ENCODE data around the gene FAM228A. TPM values are rescaled to one million over a fixed set of nuclear protein-coding genes. Genes with fewer than 3 reads are reported as not detected.

The FAM228A gene
- total RNA-seq, 1 experiment from 2014 or later = not detected

DNA sequence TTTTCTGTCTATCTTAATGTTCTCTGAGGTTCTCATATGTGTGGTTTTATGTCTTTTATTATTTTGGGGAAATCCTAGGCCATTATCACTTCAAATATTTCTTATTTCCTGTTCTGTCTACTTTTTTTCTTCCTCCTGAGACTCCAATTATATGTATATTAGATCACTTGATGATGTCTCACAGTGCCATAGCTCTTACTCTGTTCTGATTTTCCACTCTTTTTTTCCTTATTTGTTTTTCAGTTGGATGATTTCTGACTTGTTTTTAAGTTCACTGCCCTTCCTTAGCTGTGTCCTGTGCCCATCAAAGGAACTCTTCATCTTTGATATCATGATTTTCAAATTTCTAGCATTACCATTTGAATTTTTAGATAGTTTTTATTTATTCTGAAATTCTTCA is 27.5 kb upstream of the FAM228A start:
- H3K79me2 ChIP-seq (ENCODE audit: low read length) = no peaks in the 10 kb centered on the region
- no peaks in the 10 kb centered on the region for H3K9me2 ChIP-seq (replicated peaks; ENCODE audit: low read length)
- DNase-seq = no peak
- H3K4me3 ChIP-seq (ENCODE audit: low read length) = no peak overlapping the region
- TF ChIP-seq EZH2 (IDR thresholded peaks at IDR 0.05; ENCODE audit: low read length, unreplicated experiment) = no peak
- peaks cover 4% of the 10 kb centered on the region; the same call in 1 of the 2 replicates for H3K9me3 ChIP-seq (ENCODE audit: low read length)
- H3K27ac ChIP-seq (ENCODE audit: low read length) = no peak overlapping the region
- H3K27me3 ChIP-seq (ENCODE audit: low read length) = no peaks in the 10 kb centered on the region
- POLR2A ChIA-PET (ENCODE audit: unreplicated experiment) = no interaction called here
- intact Hi-C loops (cut with micrococcal nuclease) = no loop called here
- H3K4me2 ChIP-seq (ENCODE audit: low read length) = no peak overlapping the region
- BruUV-seq (replicated peaks) = no TSS peak
- CTCF ChIA-PET = no interaction called here
- no peaks in the 10 kb centered on the region for H4K20me1 ChIP-seq (ENCODE audit: low read length)
- no peaks in the 10 kb centered on the region for H3K36me3 ChIP-seq (ENCODE audit: low read depth, low read length)
- no peak overlapping the region for H3K9ac ChIP-seq (ENCODE audit: low read length)
- H2AFZ ChIP-seq (ENCODE audit: low read length) = no peak overlapping the region
- ATAC-seq = no peak
- no peaks in the 10 kb centered on the region for H3F3A ChIP-seq (ENCODE audit: low read length, unreplicated experiment)
- no peaks in the 10 kb centered on the region for H3K4me1 ChIP-seq (ENCODE audit: insufficient read depth, low read length)

DNA sequence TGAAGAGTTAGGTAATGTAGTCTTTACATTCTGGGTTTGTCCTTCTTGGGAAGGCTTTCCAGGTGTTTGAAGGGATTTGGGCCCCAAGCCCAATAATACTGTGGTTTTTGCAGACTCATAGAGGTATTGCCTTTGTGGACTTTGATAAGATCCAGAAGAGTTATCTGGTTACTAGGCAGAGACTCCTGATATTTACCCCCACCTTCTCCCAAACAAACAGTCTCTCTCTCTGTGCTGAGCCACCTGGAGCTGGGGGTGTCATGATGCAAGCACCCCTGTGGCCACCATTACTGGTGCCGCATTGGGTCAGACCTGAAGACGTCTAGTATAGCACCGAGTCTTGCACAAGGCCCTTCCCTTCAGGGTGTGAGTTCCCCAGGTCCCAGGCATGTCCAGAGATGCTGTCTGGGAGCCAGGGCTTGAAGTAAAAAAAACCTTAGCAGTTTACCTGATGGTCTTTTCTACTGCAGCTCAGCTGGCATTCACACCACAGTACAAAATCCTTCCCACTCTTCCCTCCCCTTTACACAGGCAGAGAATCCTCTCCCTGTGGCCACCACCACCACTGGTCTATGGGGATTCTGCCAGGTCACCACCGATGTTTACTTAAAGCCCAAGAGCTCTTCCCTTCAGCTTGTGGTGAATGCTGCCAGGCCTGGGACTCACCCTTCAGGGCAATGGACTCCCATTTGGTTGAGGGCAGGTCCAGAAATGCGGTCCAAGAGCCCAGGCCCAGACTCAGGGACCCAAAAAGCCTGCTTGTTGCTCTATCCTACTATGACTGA is 22.2 kb upstream of the FAM228A start:
- Histone ChIP-seq H3K27me3 (ENCODE audit: low read length) (no peaks in the 10 kb centered on the region), H3K4me3 (ENCODE audit: low read length) (no peak overlapping the region)
- CTCF ChIA-PET = no interaction called here

DNA sequence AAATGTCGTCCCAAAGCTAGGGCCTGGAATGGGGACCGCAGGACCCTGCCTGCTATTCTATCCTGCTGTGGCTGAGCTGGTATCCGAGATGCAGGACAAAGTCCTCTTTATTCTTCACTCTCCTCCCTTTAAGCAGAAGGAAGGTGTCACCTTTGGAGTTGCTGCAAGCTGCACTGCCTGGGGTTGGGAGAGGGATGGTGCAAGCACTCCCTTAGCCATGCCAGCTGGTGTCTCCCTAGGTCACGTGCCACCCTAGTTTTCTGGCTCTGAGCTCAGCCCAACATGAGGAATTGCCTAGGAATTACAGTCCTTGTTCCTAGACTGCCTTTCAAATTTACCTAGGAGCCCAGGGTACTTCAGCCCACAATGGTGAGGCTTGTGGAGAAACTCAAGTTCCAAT is 21.4 kb upstream of the FAM228A start:
- H3K9me2 ChIP-seq (replicated peaks; ENCODE audit: low read length) = no peaks in the 10 kb centered on the region
- H3K9ac ChIP-seq (ENCODE audit: low read length) = no peak overlapping the region
- H3K4me1 ChIP-seq (ENCODE audit: insufficient read depth, low read length) = no peaks in the 10 kb centered on the region
- no peaks in the 10 kb centered on the region for H4K20me1 ChIP-seq (ENCODE audit: low read length)
- no peak for TF ChIP-seq EZH2 (IDR thresholded peaks at IDR 0.05; ENCODE audit: low read length, unreplicated experiment)
- H3F3A ChIP-seq (ENCODE audit: low read length, unreplicated experiment) = no peaks in the 10 kb centered on the region
- no peak for DNase-seq
- H3K27ac ChIP-seq (ENCODE audit: low read length) = no peak overlapping the region
- H3K9me3 ChIP-seq (ENCODE audit: low read length) = no peaks in the 10 kb centered on the region
- no TSS peak for BruUV-seq (replicated peaks)
- H3K4me3 ChIP-seq (ENCODE audit: low read length) = no peak overlapping the region
- ChIA-PET CTCF (no interaction called here), POLR2A (ENCODE audit: unreplicated experiment) (no interaction called here)
- no peak overlapping the region for H3K4me2 ChIP-seq (ENCODE audit: low read length)
- intact Hi-C loops (cut with micrococcal nuclease) = no loop called here
- no peaks in the 10 kb centered on the region for H3K79me2 ChIP-seq (ENCODE audit: low read length)
- H3K36me3 ChIP-seq (ENCODE audit: low read depth, low read length) = no peaks in the 10 kb centered on the region
- no peak for ATAC-seq
- H2AFZ ChIP-seq (ENCODE audit: low read length) = no peak overlapping the region
- H3K27me3 ChIP-seq (ENCODE audit: low read length) = no peaks in the 10 kb centered on the region

More for the DNA sequence above, 22.2 kb upstream of the FAM228A start:
- TF ChIP-seq, protein P1, sequence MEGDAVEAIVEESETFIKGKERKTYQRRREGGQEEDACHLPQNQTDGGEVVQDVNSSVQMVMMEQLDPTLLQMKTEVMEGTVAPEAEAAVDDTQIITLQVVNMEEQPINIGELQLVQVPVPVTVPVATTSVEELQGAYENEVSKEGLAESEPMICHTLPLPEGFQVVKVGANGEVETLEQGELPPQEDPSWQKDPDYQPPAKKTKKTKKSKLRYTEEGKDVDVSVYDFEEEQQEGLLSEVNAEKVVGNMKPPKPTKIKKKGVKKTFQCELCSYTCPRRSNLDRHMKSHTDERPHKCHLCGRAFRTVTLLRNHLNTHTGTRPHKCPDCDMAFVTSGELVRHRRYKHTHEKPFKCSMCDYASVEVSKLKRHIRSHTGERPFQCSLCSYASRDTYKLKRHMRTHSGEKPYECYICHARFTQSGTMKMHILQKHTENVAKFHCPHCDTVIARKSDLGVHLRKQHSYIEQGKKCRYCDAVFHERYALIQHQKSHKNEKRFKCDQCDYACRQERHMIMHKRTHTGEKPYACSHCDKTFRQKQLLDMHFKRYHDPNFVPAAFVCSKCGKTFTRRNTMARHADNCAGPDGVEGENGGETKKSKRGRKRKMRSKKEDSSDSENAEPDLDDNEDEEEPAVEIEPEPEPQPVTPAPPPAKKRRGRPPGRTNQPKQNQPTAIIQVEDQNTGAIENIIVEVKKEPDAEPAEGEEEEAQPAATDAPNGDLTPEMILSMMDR (conservative IDR thresholded peaks at IDR 0.05; ENCODE audit: low read depth, low read length) = no peak
- TF ChIP-seq EZH2phosphoT487 (IDR thresholded peaks at IDR 0.05; ENCODE audit: borderline replicate concordance, low read length) = no peak
- no peak for TF ChIP-seq EZH2 (IDR thresholded peaks at IDR 0.05; ENCODE audit: low read length, unreplicated experiment)
- POLR2A ChIA-PET (ENCODE audit: unreplicated experiment) = no interaction called here
- Histone ChIP-seq H3K4me1 (ENCODE audit: insufficient read depth, low read length) (no peaks in the 10 kb centered on the region), H3K79me2 (ENCODE audit: low read length) (no peaks in the 10 kb centered on the region), H2AFZ (ENCODE audit: low read length) (no peak overlapping the region), H3F3A (ENCODE audit: low read length, unreplicated experiment) (no peaks in the 10 kb centered on the region), H3K36me3 (ENCODE audit: low read depth, low read length) (no peaks in the 10 kb centered on the region), H3K9me3 (ENCODE audit: low read length) (no peaks in the 10 kb centered on the region; the same call in 1 of the 2 replicates), H3K27ac (ENCODE audit: low read length) (no peak overlapping the region), H3K9ac (ENCODE audit: low read length) (no peak overlapping the region), H3K9me2 (replicated peaks; ENCODE audit: low read length) (no peaks in the 10 kb centered on the region), H3K4me2 (ENCODE audit: low read length) (no peak overlapping the region), H4K20me1 (ENCODE audit: low read length) (no peaks in the 10 kb centered on the region)
- DNase-seq (no peak), ATAC-seq (no peak)
- intact Hi-C loops (cut with micrococcal nuclease) = no loop called here
- no TSS peak for BruUV-seq (replicated peaks)
